ENCODE measurements around the gene UNC5CL. TPM values are rescaled to one million over a fixed set of nuclear protein-coding genes. Genes with fewer than 3 reads are reported as not detected.
A peak's percentile ranks its signal among the peaks of the same experiment; 100 is the strongest.

UNC5CL gene
- total RNA-seq, 1 experiment from 2014 or later = 10.6 TPM

DNA sequence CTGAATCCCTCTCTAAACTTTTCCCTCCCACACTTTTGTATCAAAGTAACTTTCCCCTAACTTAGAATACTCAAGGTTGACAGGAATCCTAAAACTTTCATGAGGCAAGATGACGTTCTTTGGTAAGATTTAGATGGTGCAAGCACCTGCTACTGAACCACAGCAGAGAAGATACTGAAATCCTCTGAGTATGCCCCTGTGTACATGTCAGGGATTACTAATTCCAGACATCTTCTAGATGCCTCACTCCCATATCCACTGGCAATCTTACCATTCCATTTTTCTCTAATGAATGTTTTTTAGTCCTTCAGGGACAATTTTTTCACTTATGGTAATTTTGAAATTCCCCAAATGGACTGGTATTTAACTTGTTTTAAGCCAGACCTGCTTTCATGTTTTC lies 23.0 kb upstream of the UNC5CL start:
- H3K9me3 Mint-ChIP-seq (ENCODE audit: low read depth, unreplicated experiment) = no peaks in the 10 kb centered on the region
- H3K36me3 Mint-ChIP-seq (ENCODE audit: insufficient read depth, unreplicated experiment) = peaks cover 13% of the 10 kb centered on the region
- peaks cover 60% of the 10 kb centered on the region for H3K4me1 Mint-ChIP-seq (ENCODE audit: low read depth, unreplicated experiment)
- intact Hi-C loops (cut with micrococcal nuclease; ENCODE audit: unreplicated experiment) = no loop called here
- no peak overlapping the region for H3K4me3 Mint-ChIP-seq (ENCODE audit: low read depth, unreplicated experiment)
- no peaks in the 10 kb centered on the region for H3K27me3 Mint-ChIP-seq (ENCODE audit: unreplicated experiment)
- TF ChIP-seq, protein P1, sequence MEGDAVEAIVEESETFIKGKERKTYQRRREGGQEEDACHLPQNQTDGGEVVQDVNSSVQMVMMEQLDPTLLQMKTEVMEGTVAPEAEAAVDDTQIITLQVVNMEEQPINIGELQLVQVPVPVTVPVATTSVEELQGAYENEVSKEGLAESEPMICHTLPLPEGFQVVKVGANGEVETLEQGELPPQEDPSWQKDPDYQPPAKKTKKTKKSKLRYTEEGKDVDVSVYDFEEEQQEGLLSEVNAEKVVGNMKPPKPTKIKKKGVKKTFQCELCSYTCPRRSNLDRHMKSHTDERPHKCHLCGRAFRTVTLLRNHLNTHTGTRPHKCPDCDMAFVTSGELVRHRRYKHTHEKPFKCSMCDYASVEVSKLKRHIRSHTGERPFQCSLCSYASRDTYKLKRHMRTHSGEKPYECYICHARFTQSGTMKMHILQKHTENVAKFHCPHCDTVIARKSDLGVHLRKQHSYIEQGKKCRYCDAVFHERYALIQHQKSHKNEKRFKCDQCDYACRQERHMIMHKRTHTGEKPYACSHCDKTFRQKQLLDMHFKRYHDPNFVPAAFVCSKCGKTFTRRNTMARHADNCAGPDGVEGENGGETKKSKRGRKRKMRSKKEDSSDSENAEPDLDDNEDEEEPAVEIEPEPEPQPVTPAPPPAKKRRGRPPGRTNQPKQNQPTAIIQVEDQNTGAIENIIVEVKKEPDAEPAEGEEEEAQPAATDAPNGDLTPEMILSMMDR (IDR thresholded peaks at IDR 0.05; ENCODE audit: unreplicated experiment) = no peak
- CTCF ChIA-PET = interaction anchor here (3.2 kb wide), 1 partner anchor 22 kb away, joined by 15 read pairs; the partner anchor contains the start of gene UNC5CL
- DNase-seq = no peak
- no peak overlapping the region for H3K27ac Mint-ChIP-seq (ENCODE audit: unreplicated experiment)
- no TSS peak for BruUV-seq (replicated peaks)

DNA sequence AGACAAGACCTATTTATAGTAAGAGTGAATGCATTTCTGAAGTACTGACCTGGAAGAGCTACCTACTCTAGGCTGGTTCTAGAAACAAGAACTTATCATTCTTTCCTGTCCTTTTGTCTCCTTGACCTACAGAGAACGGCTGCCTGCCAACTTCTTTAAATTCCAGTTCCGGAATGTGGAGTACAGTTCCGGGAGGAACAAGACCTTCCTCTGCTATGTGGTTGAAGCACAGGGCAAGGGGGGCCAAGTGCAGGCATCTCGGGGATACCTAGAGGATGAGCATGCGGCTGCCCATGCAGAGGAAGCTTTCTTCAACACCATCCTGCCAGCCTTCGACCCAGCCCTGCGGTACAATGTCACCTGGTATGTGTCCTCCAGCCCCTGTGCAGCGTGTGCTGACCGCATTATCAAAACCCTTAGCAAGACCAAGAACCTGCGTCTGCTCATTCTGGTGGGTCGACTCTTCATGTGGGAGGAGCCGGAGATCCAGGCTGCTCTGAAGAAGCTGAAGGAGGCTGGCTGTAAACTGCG lies 22.2 kb upstream of the UNC5CL start:
- no peak for DNase-seq
- CTCF ChIA-PET = interaction anchor here (0.7 kb wide), 1 partner anchor 558 kb away, joined by 4 read pairs; no protein-coding TSS in a partner anchor
- H3K4me3 Mint-ChIP-seq (ENCODE audit: low read depth, unreplicated experiment) = no peak overlapping the region
- H3K4me1 Mint-ChIP-seq (ENCODE audit: low read depth, unreplicated experiment) = peaks cover 52% of the 10 kb centered on the region
- H3K36me3 Mint-ChIP-seq (ENCODE audit: insufficient read depth, unreplicated experiment) = peaks cover 6% of the 10 kb centered on the region
- H3K9me3 Mint-ChIP-seq (ENCODE audit: low read depth, unreplicated experiment) = no peaks in the 10 kb centered on the region
- TF ChIP-seq, protein P1 (IDR thresholded peaks at IDR 0.05; ENCODE audit: unreplicated experiment) = no peak
- no TSS peak for BruUV-seq (replicated peaks)
- no peak overlapping the region for H3K27ac Mint-ChIP-seq (ENCODE audit: unreplicated experiment)
- H3K27me3 Mint-ChIP-seq (ENCODE audit: unreplicated experiment) = no peaks in the 10 kb centered on the region
- intact Hi-C loops (cut with micrococcal nuclease; ENCODE audit: unreplicated experiment) = no loop called here

DNA sequence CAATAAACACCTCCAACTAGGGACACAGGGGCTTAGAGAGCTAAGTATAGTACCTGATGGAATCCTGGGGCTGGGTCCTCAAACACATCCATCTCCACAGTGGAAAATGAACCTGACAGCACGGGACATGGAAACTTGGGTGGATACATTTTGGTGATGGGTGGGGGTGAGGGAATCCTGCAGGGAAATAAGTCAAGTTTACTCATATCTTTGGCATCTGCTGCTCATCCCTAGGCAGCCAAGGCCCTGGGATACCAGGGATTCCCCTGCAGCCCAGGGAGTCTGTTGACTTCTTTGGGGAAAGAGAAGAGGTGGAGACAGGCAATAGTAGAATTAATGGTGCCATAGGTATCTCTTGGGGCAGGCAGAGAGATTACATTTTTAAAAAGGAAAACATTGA lies 20.5 kb upstream of the UNC5CL start:
- H3K27me3 Mint-ChIP-seq (ENCODE audit: unreplicated experiment) = no peaks in the 10 kb centered on the region
- BruUV-seq (replicated peaks) = no TSS peak
- CTCF ChIA-PET = interaction anchor here (0.7 to 1.0 kb wide), 2 partner anchors 21 to 152 kb away, joined by 3 to 4 read pairs; partner anchors contain the start of gene UNC5CL

DNA sequence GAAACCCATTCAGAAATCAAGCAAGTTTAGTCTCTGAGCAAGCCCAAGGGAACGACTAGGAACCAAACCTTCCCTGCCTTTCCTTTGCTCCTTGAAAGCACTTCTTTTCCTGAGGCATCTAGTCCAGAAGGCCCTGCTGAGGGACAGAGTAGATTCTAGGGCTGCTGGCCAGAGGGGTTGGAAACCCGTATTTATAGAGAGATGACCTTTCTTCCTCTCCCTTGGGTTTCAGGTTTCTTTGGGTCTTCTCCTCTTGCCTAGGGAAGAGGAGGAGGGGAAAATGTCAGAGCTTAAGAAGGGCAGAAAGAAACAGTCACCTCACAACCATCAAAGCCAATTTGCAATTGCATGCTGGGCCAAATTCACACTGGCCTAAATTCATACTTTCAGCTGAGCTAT lies 19.8 kb upstream of the UNC5CL start:
- BruUV-seq (replicated peaks) = no TSS peak
- no peak for DNase-seq
- H3K27me3 Mint-ChIP-seq (ENCODE audit: unreplicated experiment) = no peaks in the 10 kb centered on the region
- H3K36me3 Mint-ChIP-seq (ENCODE audit: insufficient read depth, unreplicated experiment) = peaks cover 6% of the 10 kb centered on the region
- no peak overlapping the region for H3K4me3 Mint-ChIP-seq (ENCODE audit: low read depth, unreplicated experiment)
- TF ChIP-seq, protein P1 (IDR thresholded peaks at IDR 0.05; ENCODE audit: unreplicated experiment) = no peak
- no peaks in the 10 kb centered on the region for H3K9me3 Mint-ChIP-seq (ENCODE audit: low read depth, unreplicated experiment)
- CTCF ChIA-PET = interaction anchor here (0.7 to 0.8 kb wide), 2 partner anchors 20 to 152 kb away, joined by 3 to 4 read pairs; partner anchors contain the start of gene UNC5CL
- intact Hi-C loops (cut with micrococcal nuclease; ENCODE audit: unreplicated experiment) = no loop called here
- H3K27ac Mint-ChIP-seq (ENCODE audit: unreplicated experiment) = peak overlapping the region; percentile 36
- peaks cover 27% of the 10 kb centered on the region for H3K4me1 Mint-ChIP-seq (ENCODE audit: low read depth, unreplicated experiment)

More for the DNA sequence above, 20.5 kb upstream of the UNC5CL start:
- DNase-seq = no peak
- Mint-ChIP-seq H3K27ac (ENCODE audit: unreplicated experiment) (no peak overlapping the region), H3K4me3 (ENCODE audit: low read depth, unreplicated experiment) (no peak overlapping the region), H3K36me3 (ENCODE audit: insufficient read depth, unreplicated experiment) (peaks cover 6% of the 10 kb centered on the region), H3K9me3 (ENCODE audit: low read depth, unreplicated experiment) (no peaks in the 10 kb centered on the region), H3K4me1 (ENCODE audit: low read depth, unreplicated experiment) (peaks cover 35% of the 10 kb centered on the region)
- intact Hi-C loops (cut with micrococcal nuclease; ENCODE audit: unreplicated experiment) = no loop called here
- TF ChIP-seq, protein P1 (IDR thresholded peaks at IDR 0.05; ENCODE audit: unreplicated experiment) = no peak
